Prostate gland (tissue), 2 donors: ENCODE results near the gene CBFA2T2. TPM values are rescaled to one million over a fixed set of nuclear protein-coding genes. Genes with fewer than 3 reads are reported as not detected.

Experiments used
- DNase-seq: peaks from one replicate; pipeline ENCODE4 v3.0.0-alpha.2; 2019; ENCODE audit warnings: low spot score
- H3K27ac ChIP-seq, 2 donors: fragments of 200-600 bp; sonication (generic); 2 replicates each; pipeline ENCODE4 v1.5.1; 2017 to 2019
- H3K27me3 ChIP-seq: fragments of 200-600 bp; sonication (generic); replicated peaks from 2 replicates; pipeline ENCODE4 v1.5.1; 2019; ENCODE audit not compliant: insufficient read depth
- H3K36me3 ChIP-seq, 2 donors: fragments of 200-600 bp; sonication (generic); 1 replicate in 1 of 2; 2 replicates in 1 of 2; pipeline versions ENCODE4 v1.5.1 to v1.8.1; 2017 to 2019
- H3K4me1 ChIP-seq: fragments of 200-600 bp; sonication (generic); replicated peaks from 2 replicates; pipeline ENCODE4 v1.5.1; 2019
- H3K4me3 ChIP-seq, 2 donors: fragments of 200-600 bp; sonication (generic); 2 replicates each; pipeline ENCODE4 v1.5.1; 2017 to 2019
- H3K9me3 ChIP-seq: fragments of 200-600 bp; sonication (generic); 2 replicates; pipeline ENCODE4 v1.5.1; 2017
- POLR2A ChIP-seq: fragments of 450-650 bp; IDR thresholded peaks from one replicate; pipeline ENCODE4 v1.6.1; 2016; ENCODE audit warnings: antibody characterized with exemption, mild to moderate bottlenecking
- POLR2AphosphoS5 ChIP-seq: sonication (generic); formaldehyde crosslinking; IDR thresholded peaks from one replicate; pipeline ENCODE4 v1.6.1; 2017; ENCODE audit warnings: antibody characterized with exemption
- WGBS: methylation state at CpG from one replicate; pipeline ENCODE4 v1.1.5; 2018; 5-methylcytosine and 5-hydroxymethylcytosine counted together
- intact Hi-C: fragments of 100-400 bp; cut with DNase I; formaldehyde crosslinking; loops from one replicate; pipeline ENCODE4 v1.14.2; 2022
- total RNA-seq, 2 donors: library from RNA; depleted of rRNA; stranded (reverse); fragments of >200 nt; gene quantifications; one replicate each; pipeline ENCODE4 v1.1.0, GENCODE V29; 2016
- TF ChIP-seq, protein P1 (sequence below), 4 experiments: fragments of 200-600 bp in 2 of 4; fragments of 450-650 bp in 2 of 4; sonication (generic) in 2 of 4; IDR thresholded peaks; 1 replicate in 3 of 4; 2 replicates in 1 of 4; pipeline ENCODE4 v1.5.1; 2016 to 2019; ENCODE audit warnings: antibody characterized with exemption in 4 of 4, mild to moderate bottlenecking in 2 of 4, moderate library complexity in 2 of 4

The CBFA2T2 gene
- total RNA-seq, 2 donors from 2014 or later, result 40.3 to 54.6 TPM

DNA sequence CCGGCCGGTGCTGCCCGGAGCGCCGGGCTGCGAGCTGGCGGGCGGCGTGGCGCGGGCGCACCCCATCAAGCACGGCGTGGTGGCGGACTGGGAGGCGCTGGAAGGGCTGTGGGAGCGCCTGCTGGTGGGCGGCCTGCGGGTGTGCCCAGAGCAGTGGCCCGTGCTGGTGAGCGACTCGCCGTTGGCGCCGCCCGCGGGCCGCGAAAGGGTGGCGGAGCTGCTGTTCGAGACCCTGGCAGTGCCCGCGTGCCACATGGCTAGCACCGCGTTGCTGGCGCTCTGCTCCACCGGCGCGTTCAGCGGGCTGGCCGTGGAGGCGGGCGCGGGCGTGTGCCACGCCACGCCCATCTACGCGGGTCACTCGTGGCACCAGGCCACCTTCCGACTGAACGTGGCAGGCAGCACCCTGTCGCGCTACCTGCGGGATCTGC is 177.4 kb downstream of the CBFA2T2 start:
- 12% methylated on average over 36 of the region's 55 CpGs for WGBS

DNA sequence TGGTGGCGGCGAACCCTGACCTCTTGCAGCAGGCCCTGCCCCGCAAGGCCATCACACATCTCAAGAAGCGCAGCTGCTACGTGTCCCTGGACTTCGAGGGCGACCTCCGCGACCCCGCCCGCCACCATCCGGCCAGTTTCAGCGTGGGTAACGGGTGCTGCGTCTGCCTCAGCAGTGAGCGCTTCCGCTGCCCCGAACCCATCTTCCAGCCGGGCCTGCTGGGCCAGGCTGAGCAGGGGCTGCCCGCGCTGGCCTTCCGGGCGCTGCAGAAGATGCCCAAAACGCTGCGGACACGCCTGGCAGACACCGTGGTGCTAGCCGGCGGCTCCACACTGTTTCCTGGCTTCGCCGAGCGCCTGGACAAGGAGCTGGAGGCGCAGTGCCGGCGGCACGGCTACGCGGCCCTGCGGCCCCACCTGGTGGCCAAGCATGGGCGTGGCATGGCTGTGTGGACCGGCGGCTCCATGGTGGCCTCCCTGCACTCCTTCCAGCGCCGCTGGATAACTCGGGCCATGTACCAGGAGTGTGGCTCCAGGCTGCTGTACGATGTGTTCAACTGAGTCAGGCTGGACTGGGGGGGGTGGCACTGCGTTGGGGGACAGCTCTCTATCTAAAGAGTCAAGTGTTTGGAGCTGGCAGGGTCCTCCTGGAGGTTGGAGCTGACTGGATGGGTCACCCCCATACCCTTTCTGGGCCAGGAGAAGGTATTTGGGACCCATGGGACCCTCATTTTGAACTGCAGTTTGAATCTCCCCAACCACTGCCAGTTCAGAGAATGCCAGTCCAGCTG is 178.0 kb downstream of the CBFA2T2 start:
- TF ChIP-seq POLR2A (peak; percentile 24), POLR2AphosphoS5 (peak; percentile 57)
- TF ChIP-seq, protein P1, sequence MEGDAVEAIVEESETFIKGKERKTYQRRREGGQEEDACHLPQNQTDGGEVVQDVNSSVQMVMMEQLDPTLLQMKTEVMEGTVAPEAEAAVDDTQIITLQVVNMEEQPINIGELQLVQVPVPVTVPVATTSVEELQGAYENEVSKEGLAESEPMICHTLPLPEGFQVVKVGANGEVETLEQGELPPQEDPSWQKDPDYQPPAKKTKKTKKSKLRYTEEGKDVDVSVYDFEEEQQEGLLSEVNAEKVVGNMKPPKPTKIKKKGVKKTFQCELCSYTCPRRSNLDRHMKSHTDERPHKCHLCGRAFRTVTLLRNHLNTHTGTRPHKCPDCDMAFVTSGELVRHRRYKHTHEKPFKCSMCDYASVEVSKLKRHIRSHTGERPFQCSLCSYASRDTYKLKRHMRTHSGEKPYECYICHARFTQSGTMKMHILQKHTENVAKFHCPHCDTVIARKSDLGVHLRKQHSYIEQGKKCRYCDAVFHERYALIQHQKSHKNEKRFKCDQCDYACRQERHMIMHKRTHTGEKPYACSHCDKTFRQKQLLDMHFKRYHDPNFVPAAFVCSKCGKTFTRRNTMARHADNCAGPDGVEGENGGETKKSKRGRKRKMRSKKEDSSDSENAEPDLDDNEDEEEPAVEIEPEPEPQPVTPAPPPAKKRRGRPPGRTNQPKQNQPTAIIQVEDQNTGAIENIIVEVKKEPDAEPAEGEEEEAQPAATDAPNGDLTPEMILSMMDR (IDR thresholded peaks at IDR 0.05), result peak; percentile 78 to 99 (median 92)
- WGBS, result 43% methylated on average over 47 of the region's 47 CpGs
- H3K9me3 ChIP-seq, result no peaks in the 10 kb centered on the region
- no peaks in the 10 kb centered on the region for H3K27me3 ChIP-seq
- intact Hi-C loops, result loop anchor here (5.0 kb wide), 1 partner anchor 211 kb away; no protein-coding TSS in a partner anchor
- H3K4me3 ChIP-seq, result peak overlapping the region; percentile 51 to 53
- DNase-seq, result peak; percentile 79
- peaks cover 13% of the 10 kb centered on the region for H3K4me1 ChIP-seq
- peak overlapping the region; percentile 90 to 91 for H3K27ac ChIP-seq
- no peaks in the 10 kb centered on the region for H3K36me3 ChIP-seq

More for the DNA sequence above, 177.4 kb downstream of the CBFA2T2 start:
- H3K4me3 ChIP-seq, result peak overlapping the region; percentile 51 to 53
- no peak for DNase-seq
- TF ChIP-seq POLR2A, result no peak
- no peak for TF ChIP-seq POLR2AphosphoS5
- TF ChIP-seq, protein P1 (IDR thresholded peaks at IDR 0.05), result no peak
- H3K9me3 ChIP-seq, result no peaks in the 10 kb centered on the region
- intact Hi-C loops, result loop anchor here (5.0 kb wide), 1 partner anchor 210 kb away; no protein-coding TSS in a partner anchor
- peaks cover 9% of the 10 kb centered on the region for H3K4me1 ChIP-seq
- H3K36me3 ChIP-seq, result no peaks in the 10 kb centered on the region
- peak overlapping the region; percentile 90 to 91 for H3K27ac ChIP-seq
- no peaks in the 10 kb centered on the region for H3K27me3 ChIP-seq

DNA sequence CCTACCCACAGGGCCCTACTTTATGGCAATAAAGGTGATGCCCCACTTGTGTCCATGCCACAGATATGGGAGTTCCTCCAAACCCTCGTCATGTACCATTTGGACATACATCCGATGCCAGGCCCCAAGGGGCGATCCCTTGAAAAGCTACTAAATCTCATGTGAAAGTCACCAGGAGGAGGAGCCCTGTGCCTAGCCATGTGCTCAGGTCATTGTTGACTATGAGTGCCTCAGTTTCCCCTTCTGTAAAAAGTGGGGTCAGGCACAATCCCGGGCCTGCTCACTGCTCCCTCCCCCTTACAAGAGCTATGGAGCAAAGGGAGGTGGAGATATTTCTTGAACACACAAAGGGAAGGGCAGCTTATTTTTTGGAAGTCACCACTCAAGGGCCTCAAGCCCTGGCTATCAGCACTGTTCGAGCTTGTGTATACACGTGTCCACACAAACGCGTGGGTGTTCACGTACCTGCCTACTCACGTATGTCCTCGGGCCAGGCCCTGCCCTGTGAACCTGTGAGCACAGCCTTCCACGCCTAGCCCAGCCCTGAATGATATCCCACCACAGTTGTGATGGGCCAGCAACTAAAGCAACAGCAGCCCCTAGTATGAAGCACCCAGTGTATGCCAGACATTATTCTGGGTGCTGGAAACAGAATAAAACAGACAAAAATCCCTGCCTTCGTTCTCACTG is 178.7 kb downstream of the CBFA2T2 start:
- 82% methylated on average over 12 of the region's 13 CpGs for WGBS
- Histone ChIP-seq H3K27me3 (no peaks in the 10 kb centered on the region), H3K36me3 (no peaks in the 10 kb centered on the region), H3K9me3 (no peaks in the 10 kb centered on the region), H3K4me3 (no peak overlapping the region), H3K4me1 (peaks cover 13% of the 10 kb centered on the region), H3K27ac (peak overlapping the region; percentile 90 to 92)
- TF ChIP-seq, protein P1 (IDR thresholded peaks at IDR 0.05), result no peak
- TF ChIP-seq POLR2A (no peak), POLR2AphosphoS5 (no peak)
- DNase-seq, result no peak
- intact Hi-C loops, result loop anchor here (5.0 kb wide), 1 partner anchor 211 kb away; no protein-coding TSS in a partner anchor

DNA sequence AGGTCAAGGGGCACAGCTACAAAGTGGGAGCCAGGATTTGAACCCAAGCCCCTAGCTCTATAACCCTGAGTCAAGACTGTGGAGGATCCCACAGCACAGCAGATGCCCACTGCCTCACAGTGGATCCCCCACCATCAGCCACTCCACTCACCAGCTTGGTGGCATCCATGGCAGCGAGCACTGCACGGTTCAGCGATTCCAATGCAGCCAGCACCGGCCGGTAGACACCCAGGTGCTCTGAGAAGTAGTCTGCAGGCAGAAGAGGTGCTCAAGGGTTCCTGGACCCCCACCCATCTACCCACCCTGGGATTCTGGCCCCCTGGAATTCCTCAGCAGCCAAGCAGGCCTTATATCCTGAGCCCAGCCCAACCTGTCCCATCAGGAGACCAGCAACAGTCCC is 179.3 kb downstream of the CBFA2T2 start:
- Histone ChIP-seq H3K4me3 (no peak overlapping the region), H3K4me1 (peaks cover 13% of the 10 kb centered on the region), H3K27me3 (no peaks in the 10 kb centered on the region), H3K36me3 (no peaks in the 10 kb centered on the region), H3K27ac (peak overlapping the region; percentile 90 to 92), H3K9me3 (no peaks in the 10 kb centered on the region)
- 93% methylated on average over 5 of the region's 5 CpGs for WGBS
- no peak for TF ChIP-seq POLR2A
- TF ChIP-seq, protein P1 (IDR thresholded peaks at IDR 0.05), result no peak
- TF ChIP-seq POLR2AphosphoS5, result no peak
- intact Hi-C loops, result loop anchor here (5.0 kb wide), 1 partner anchor 212 kb away; no protein-coding TSS in a partner anchor
- no peak for DNase-seq
